GM12892 (cell line): Measurements from ENCODE around the gene PRR5.
A peak's percentile ranks its signal among the peaks of the same experiment; 100 is the strongest.

Source experiments
- DNase-seq: peaks from one replicate; pipeline ENCODE4 v3.0.0; 2011; ENCODE audit not compliant: insufficient read length
- FAIRE-seq: peaks from 2 replicates; lab custom pipeline; 2011; peaks lifted over from hg19 to GRCh38; lab: Jason Lieb, UNC
- POLR2A ChIP-seq: IDR thresholded peaks from 2 replicates; pipeline ENCODE4 v1.6.1; 2011; ENCODE audit warnings: low read depth, low read length, control low read depth
- POLR2AphosphoS5 ChIP-seq: IDR thresholded peaks from 2 replicates; pipeline ENCODE4 v1.6.1; 2011; ENCODE audit warnings: low read depth, low read length, control low read depth
- TAF1 ChIP-seq: IDR thresholded peaks from 2 replicates; pipeline ENCODE4 v1.6.1; 2011; ENCODE audit warnings: low read depth, mild to moderate bottlenecking, control low read depth, low read length, borderline replicate concordance

PRR5 gene

DNA sequence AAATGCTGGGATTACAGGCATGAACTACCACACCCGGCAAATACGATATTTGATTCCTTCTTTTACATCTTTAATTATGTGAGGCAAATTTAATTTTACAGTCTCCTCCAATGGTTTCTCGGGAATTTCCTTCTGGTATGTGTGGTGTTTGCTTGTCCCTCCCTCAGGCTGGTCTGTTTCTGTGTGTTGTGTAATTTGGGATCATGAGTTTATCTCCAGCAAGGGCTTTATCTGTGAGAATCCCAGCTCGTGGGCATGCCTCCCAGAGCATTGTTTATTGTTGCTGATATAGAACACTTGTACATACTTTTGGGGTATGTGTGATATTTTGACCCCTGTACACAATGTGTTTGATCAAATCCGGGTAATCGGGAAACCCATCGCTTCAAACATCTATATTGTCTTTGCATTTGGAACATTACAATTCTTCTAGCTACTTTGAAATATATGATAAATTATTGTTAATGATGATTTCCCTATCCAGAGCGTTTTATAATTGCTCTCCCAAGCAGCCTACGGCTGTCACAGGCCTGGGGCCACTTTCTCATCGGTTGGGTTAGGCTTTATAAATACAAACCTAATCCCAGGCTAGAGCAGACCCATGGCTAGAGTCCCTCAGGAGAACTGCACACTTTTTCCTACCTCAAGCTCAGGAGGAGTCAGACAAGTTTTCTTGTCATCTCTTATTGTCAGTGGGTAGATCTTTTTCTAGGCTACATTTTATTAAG lies 15.0 kb upstream of the PRR5 start:
- no peak for FAIRE-seq
- TF ChIP-seq TAF1: no peak
- TF ChIP-seq POLR2A: no peak
- TF ChIP-seq POLR2AphosphoS5: no peak
- no peak for DNase-seq

GRCh38 chr22:44689173-44689572 lies 12.8 kb upstream of the PRR5 start:
- TF ChIP-seq POLR2AphosphoS5 (no peak), POLR2A (no peak), TAF1 (no peak)
- DNase-seq (no peak), FAIRE-seq (no peak)

DNA sequence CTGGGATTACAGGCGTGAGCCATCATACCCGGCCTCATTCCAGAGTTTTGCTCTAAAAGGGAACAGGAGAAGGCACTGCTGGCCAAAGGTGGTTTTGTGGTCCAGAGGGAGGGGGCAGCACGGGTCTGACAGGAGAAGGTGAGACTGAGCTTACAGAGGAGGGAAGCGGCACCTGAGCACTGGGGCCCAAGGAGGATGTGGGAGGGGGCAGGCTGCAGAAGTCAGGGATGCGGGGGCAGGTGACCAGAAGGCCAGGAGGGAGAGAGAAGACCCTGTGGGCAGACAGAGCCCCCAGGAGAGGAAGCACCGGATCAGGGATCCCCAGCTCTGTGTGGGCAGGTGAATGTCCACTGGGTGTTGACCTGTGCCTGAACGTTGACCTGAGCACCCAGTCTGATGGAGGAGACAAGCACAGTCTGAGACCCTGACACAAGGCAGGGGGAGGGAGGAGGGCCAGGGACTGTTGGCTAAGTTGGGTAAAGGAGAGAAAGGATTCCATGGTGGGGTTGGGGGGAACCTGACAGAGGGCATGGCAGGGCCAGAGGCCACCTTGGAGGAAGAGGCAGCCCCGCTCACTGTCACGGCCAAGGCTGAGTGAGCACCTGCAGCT lies 12.0 kb upstream of the PRR5 start:
- no peak for FAIRE-seq
- TF ChIP-seq POLR2AphosphoS5: no peak
- no peak for DNase-seq

DNA sequence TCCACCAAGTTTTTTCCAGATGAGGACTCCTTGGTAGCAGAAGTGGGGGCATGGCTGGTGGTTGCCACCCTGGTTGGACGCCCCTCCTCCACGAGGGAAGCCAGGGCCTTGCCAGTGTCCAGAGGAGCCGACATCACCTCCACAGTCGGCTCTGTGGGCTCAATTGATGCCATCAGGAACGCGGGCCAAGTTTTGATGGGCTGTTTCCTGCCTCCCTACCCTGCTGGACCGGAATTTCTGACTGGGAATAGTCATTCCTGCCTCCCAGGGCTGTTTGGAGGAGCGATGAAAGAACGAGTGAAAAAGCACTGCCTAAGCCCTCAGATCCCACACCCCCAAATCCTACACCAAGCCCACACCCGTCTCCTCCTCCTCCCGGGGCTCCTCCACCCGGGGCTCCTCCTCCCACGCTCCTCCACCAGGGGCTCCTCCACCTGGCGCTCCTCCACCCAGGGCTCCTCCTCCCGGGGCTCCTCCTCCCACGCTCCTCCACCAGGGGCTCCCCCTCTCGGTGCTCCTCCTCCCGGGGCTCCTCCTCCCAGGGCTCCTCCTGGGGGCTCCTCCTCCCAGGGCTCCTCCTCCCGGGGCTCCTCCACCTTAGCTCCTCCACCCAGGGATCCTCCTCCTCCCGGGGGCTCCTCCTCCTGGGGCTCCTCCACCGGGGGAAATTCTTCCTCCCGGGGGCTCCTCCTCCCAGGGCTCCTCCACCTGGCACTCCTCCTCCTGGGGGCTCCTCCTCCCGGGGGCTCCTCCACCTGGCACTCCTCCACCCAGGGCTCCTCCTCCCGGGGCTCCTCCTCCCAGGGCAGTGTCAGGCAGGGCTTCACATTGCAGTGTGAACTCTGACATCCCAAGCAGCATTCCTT lies 10.0 kb upstream of the PRR5 start:
- no peak for TF ChIP-seq POLR2AphosphoS5
- no peak for TF ChIP-seq POLR2A
- TF ChIP-seq TAF1: no peak
- FAIRE-seq (no peak), DNase-seq (no peak)

DNA sequence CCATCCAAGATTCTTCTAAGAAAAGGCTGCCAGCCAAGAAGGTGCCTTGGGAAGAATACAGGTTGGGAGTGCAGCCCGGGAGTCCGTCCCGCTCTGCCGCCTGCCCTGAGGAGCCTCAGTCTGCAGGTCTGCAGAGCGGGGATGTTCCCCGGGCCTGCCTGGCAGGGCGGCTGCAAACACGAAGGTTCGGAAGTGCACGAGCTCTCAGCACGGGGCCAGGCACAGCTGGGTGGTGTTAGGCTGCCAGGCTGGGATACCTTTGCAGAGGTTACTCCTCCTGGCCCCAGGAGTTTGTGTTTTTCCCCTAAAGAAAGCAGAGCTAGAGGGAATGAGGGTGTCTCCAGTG lies 9.4 kb upstream of the PRR5 start:
- DNase-seq (no peak), FAIRE-seq (no peak)
- TF ChIP-seq TAF1 (no peak), POLR2A (no peak), POLR2AphosphoS5 (no peak)

DNA sequence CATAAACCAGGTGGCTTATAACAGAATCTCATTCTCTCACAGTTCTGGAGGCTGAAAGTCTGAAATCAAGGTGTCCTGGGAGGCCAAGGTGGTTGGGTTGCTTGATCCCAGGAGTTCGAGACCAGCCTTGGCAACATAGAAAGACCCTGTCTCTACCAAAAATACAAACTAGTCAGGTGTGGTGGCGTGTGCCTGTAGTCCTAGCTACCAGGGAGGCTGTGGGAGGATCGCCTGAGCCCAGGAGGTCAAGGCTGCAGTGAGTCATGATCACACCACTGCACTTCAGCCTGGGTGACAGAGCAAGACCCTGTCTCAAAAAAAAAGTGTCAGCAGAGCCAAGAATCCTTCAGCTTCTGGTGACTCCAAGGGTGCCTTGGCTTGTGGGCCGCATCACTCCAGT lies 8.9 kb upstream of the PRR5 start:
- TF ChIP-seq POLR2A (no peak), POLR2AphosphoS5 (no peak), TAF1 (no peak)
- DNase-seq (no peak), FAIRE-seq (no peak)

DNA sequence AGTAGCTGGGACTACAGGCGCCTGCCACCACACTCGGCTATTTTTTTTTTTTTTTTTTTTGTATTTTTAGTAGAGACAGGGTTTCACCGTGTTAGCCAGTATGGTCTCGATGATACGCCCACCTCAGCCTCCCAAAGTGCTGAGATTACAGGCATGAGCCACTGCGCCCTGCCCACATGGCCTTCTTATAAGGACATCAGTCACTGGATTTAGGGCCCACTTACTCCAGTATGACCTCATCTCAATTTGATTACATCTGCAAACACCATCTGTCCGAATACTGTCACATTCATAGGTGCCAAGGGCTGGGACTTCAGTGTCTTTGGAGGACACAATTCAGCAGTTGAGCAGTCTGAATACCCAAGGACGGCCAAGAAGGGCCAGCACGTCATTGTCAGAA lies 8.2 kb upstream of the PRR5 start:
- TF ChIP-seq TAF1: no peak
- TF ChIP-seq POLR2AphosphoS5: no peak
- TF ChIP-seq POLR2A: no peak
- DNase-seq: no peak
- FAIRE-seq: no peak

GRCh38 chr22:44697423-44698141 lies 4.4 kb upstream of the PRR5 start:
- FAIRE-seq: peak; percentile 90
- peak; percentile 86 for DNase-seq
- no peak for TF ChIP-seq TAF1
- TF ChIP-seq POLR2A: no peak
- TF ChIP-seq POLR2AphosphoS5: no peak

GRCh38 chr22:44698531-44699421 lies 3.2 kb upstream of the PRR5 start:
- DNase-seq: no peak
- no peak for FAIRE-seq
- no peak for TF ChIP-seq TAF1
- no peak for TF ChIP-seq POLR2A
- no peak for TF ChIP-seq POLR2AphosphoS5

DNA sequence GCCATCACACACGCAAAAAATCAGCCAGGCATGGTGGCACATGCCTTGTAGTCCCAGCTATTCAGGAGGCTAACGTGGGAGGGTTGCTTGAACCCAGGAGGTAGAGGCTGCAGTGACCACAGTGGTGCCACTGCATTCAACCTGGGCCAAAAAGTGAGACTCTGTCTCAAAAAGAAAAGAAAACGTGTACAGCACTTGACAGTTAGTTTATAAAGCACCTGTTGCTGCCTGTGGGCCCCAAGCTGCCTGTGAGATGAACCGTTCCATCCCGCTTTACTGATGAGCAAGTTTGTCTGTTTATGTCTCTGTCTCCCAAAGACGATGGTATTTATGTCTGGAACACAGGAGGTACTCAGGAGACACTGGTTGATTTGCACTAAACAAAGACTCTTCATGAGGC lies 1.5 kb upstream of the PRR5 start:
- FAIRE-seq (no peak), DNase-seq (no peak)
- TF ChIP-seq POLR2AphosphoS5 (no peak), POLR2A (no peak), TAF1 (no peak)
